WERI-Rb-1 (cell line): ENCODE data around the gene GRIN2B.

Source experiments
- DNase-seq: peaks from one replicate; pipeline ENCODE4 v3.0.0-alpha.2; 2020
- H3K27ac ChIP-seq: fragments of 250-450 bp; sonication (Bioruptor Pico); 2 replicates; pipeline ENCODE4 v1.5.1; 2020; ENCODE audit warnings: mild to moderate bottlenecking, moderate library complexity
- H3K27me3 ChIP-seq: fragments of 250-450 bp; sonication (Bioruptor Pico); 2 replicates; pipeline ENCODE4 v1.5.1; 2021; ENCODE audit warnings: mild to moderate bottlenecking, low read depth, moderate library complexity; ENCODE audit not compliant: insufficient read depth, severe bottlenecking
- H3K36me3 ChIP-seq: fragments of 250-450 bp; sonication (Bioruptor Pico); 2 replicates; pipeline ENCODE4 v1.5.1; 2020; ENCODE audit warnings: mild to moderate bottlenecking, moderate library complexity
- H3K4me3 ChIP-seq: 2 replicates; pipeline ENCODE4 v1.5.1; 2011; ENCODE audit warnings: low read depth, mild to moderate bottlenecking, control low read depth, low read length
- H3K9me3 ChIP-seq: fragments of 250-450 bp; sonication (Bioruptor Pico); 2 replicates; pipeline ENCODE4 v1.5.1; 2021; ENCODE audit warnings: mild to moderate bottlenecking, moderate library complexity; ENCODE audit not compliant: severe bottlenecking
- CTCF ChIP-seq: IDR thresholded peaks from 2 replicates; pipeline ENCODE4 v1.5.1; 2011; ENCODE audit warnings: low read depth, mild to moderate bottlenecking, control low read depth, inconsistent platforms, low read length

The GRIN2B gene

DNA sequence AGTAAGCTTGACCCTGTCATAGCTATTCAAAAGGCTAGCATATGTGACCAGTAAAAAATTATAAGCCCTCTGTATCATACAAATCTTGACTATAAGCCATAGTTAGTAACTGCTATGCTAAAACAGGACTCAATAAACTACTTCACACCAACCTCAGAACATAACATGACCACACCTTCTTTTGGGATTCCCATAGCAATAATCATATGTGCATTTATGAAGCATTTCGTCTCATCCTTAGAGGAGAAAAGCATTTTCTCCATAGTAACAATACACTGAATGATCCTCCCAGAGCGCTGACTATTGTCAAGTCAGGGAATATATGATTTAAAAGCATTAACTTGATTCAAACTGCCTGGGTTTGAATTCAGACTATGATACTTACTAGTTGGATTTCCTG is 46.2 kb downstream of the GRIN2B start:
- no peaks in the 10 kb centered on the region for H3K36me3 ChIP-seq
- no peaks in the 10 kb centered on the region for H3K9me3 ChIP-seq
- TF ChIP-seq CTCF = no peak
- DNase-seq = no peak
- H3K27ac ChIP-seq = no peak overlapping the region
- no peak overlapping the region for H3K4me3 ChIP-seq
- H3K27me3 ChIP-seq = no peaks in the 10 kb centered on the region
